ENCODE data around the gene HIF3A. TPM values are rescaled to one million over a fixed set of nuclear protein-coding genes. Genes with fewer than 3 reads are reported as not detected.
A peak's percentile ranks its signal among the peaks of the same experiment; 100 is the strongest.
"Not testable (repeated sequence)": the region's sequence is repeated elsewhere in the genome, so short reads cannot be mapped to it uniquely, and the experiment has no call there.

HIF3A gene
- total RNA-seq, 1 donor from 2014 or later: 155 TPM

DNA sequence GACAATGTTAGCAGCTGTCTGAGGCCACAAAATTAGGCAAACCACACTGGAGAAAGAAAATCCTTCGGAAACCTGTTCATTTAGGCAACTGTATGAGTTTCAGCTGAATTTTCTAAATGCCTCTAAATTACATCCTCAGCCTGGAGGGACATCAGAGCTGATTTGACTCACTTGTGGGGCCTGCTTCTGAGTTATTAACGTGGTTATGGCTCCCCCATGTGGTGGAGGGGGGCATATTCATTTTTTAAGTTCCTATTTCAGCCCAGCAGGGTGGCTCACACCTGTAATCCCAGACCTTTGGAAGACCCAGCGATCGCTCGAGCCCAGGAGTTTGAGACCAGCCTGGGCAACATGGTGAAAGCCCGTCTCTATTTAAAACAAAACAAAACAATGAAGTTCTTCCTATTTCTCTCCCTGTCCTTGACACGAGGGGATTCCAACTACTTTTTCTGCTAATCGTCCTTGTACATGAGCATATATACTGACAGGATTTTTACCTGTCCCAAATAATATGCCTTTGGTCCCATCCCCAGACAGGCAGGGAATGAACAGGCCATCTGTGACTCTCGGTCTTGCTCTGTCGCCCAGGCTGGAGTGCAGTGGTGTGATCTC, 31.5 kb upstream of the HIF3A start:
- no peak for DNase-seq (ENCODE audit: extremely low spot score in 2 of 2)
- intact Hi-C loops (cut with DNase I): loop anchor here (5.0 kb wide), 1 partner anchor 238 kb away; no protein-coding TSS in a partner anchor
- H3K9me3 ChIP-seq: no peaks in the 10 kb centered on the region
- TF ChIP-seq, protein P1, sequence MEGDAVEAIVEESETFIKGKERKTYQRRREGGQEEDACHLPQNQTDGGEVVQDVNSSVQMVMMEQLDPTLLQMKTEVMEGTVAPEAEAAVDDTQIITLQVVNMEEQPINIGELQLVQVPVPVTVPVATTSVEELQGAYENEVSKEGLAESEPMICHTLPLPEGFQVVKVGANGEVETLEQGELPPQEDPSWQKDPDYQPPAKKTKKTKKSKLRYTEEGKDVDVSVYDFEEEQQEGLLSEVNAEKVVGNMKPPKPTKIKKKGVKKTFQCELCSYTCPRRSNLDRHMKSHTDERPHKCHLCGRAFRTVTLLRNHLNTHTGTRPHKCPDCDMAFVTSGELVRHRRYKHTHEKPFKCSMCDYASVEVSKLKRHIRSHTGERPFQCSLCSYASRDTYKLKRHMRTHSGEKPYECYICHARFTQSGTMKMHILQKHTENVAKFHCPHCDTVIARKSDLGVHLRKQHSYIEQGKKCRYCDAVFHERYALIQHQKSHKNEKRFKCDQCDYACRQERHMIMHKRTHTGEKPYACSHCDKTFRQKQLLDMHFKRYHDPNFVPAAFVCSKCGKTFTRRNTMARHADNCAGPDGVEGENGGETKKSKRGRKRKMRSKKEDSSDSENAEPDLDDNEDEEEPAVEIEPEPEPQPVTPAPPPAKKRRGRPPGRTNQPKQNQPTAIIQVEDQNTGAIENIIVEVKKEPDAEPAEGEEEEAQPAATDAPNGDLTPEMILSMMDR (IDR thresholded peaks at IDR 0.05): peak; percentile 75 to 93 (median 87)
- TF ChIP-seq POLR2A (IDR thresholded peaks at IDR 0.05): no peak
- no peaks in the 10 kb centered on the region for H3K27me3 ChIP-seq
- no peaks in the 10 kb centered on the region for H3K36me3 ChIP-seq
- no peak overlapping the region for H3K27ac ChIP-seq
- H3K4me3 ChIP-seq: no peak overlapping the region
- no peaks in the 10 kb centered on the region for H3K4me1 ChIP-seq

DNA sequence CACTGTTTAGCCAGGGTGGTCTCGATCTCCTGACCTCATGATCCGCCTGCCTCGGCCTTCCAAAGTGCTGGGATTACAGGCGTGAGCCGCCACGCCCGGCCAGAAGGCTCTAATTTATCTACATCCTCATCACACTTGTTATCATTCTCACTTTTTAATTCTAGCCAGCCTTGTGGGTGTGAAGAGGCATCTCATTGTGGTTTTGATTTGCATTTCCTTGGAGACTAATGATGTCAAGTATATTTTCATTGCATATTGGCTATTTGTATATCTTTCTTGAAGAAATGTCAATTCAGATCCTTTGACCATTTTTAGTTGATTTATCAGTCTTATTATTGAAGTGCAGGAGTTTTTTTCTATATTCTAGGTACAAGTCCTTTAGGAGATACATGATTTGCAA, 27.7 kb upstream of the HIF3A start:
- Histone ChIP-seq H3K4me3 (no peak overlapping the region), H3K4me1 (no peaks in the 10 kb centered on the region), H3K36me3 (no peaks in the 10 kb centered on the region), H3K9me3 (no peaks in the 10 kb centered on the region), H3K27ac (no peak overlapping the region), H3K27me3 (no peaks in the 10 kb centered on the region)
- intact Hi-C loops (cut with DNase I): loop anchor here (5.0 kb wide), 1 partner anchor 242 kb away; no protein-coding TSS in a partner anchor
- no peak for DNase-seq (ENCODE audit: extremely low spot score in 2 of 2)
- no peak for TF ChIP-seq POLR2AphosphoS5 (IDR thresholded peaks at IDR 0.05; ENCODE audit: insufficient read depth in 1 of 2, low read depth in 1 of 2)
- TF ChIP-seq, protein P1 (IDR thresholded peaks at IDR 0.05): no peak
- TF ChIP-seq POLR2A (IDR thresholded peaks at IDR 0.05): no peak

DNA sequence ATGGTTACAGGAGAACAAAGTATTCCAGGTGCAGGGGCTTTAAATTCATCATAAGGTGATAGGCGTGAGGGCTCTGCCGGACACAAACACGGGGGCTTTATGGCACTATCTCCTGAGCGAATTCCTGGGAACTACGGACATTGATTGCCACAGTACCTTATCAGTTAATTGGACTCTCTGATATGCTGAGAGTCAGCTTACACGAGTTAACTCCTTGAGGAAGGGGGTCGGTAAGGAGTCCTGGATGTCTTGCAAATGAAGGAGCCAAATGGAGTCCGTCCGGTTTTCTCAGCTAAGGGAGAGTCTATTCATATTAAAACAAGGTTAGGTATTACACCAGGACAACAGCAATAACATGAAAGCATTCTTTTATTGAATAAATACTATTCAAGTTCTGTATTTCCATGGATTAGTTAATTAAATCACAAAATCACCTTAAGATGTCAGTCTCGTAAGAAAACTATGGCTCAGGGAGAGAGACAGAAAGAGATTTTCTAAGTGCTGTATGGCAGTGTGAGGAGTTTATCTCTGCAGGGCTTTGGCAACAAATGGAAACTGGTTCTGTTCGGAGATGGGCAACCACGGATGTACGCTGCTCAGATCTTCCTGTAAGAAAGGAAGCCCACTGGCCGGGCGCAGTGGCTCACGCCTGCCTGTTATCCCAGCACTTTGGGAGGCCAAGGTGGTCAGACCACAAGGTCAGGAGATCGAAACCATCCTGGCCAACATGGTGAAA, 26.2 kb upstream of the HIF3A start:
- H3K27ac ChIP-seq: no peak overlapping the region
- intact Hi-C loops (cut with DNase I): no loop called here
- no peaks in the 10 kb centered on the region for H3K36me3 ChIP-seq
- no peak for DNase-seq (ENCODE audit: extremely low spot score in 2 of 2)
- no peak for TF ChIP-seq POLR2AphosphoS5 (IDR thresholded peaks at IDR 0.05; ENCODE audit: insufficient read depth in 1 of 2, low read depth in 1 of 2)
- no peak for TF ChIP-seq POLR2A (IDR thresholded peaks at IDR 0.05)
- TF ChIP-seq, protein P1 (IDR thresholded peaks at IDR 0.05): no peak
- no peaks in the 10 kb centered on the region for H3K4me1 ChIP-seq
- H3K9me3 ChIP-seq: no peaks in the 10 kb centered on the region
- H3K27me3 ChIP-seq: no peaks in the 10 kb centered on the region
- no peak overlapping the region for H3K4me3 ChIP-seq

DNA sequence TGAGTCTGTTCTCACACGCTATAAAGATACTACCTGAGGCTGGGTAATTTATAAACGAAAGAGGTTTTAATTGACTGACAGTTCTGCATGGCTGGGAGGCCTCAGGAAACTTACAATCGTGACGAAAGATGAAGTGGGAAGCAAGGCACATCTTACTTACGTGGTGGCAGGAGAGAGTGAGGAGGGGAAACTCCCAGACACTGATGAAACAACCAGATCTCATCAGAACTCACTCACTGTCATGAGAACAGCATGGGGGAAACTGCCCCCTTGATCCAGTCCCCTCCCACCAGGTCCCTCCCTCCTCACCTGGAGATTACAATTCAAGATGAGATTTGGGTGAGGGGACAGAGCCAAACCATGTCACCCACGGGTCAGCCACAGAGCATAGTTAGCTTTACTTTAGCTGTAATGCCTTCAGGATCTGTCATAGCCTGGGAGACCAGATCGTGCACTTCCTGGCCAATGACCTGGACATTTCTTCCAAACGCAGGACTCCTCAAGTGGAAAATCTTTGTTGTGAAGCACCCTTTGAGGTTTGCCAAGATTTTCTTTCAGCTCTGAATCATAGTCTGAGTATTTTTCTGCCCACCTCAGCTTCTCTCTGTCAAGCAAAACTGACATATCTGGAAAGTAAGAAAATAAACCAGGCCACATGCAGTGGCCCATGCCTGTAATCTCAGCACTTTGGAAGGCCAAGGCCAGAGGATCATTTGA, 25.2 kb upstream of the HIF3A start:
- no peak for TF ChIP-seq POLR2A (IDR thresholded peaks at IDR 0.05)
- TF ChIP-seq, protein P1 (IDR thresholded peaks at IDR 0.05): no peak
- TF ChIP-seq POLR2AphosphoS5 (IDR thresholded peaks at IDR 0.05; ENCODE audit: insufficient read depth in 1 of 2, low read depth in 1 of 2): no peak
- no peak overlapping the region for H3K4me3 ChIP-seq
- no peak for DNase-seq (ENCODE audit: extremely low spot score in 2 of 2)
- H3K27me3 ChIP-seq: no peaks in the 10 kb centered on the region
- H3K36me3 ChIP-seq: no peaks in the 10 kb centered on the region
- H3K9me3 ChIP-seq: no peaks in the 10 kb centered on the region
- no peaks in the 10 kb centered on the region for H3K4me1 ChIP-seq
- intact Hi-C loops (cut with DNase I): no loop called here
- no peak overlapping the region for H3K27ac ChIP-seq

DNA sequence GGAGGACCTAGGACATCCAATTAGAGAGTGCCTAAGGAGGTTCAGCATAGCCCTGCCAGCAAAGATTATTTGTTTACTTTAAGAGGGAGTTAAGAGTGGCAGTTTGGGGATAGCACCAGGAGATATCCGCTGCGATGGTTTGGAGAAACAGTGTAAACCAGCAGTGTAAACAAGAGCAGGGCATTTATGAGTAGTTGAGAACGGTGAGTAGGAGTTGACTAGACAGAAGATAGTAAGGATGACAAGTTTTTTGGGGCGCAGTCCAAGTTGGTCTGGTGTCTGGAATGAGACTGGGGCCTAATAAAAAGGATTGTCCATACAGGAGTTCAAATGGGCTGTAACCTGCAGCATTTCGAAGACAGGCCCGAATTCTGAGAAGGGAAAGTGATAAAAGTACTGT, 22.9 kb upstream of the HIF3A start:
- DNase-seq (ENCODE audit: extremely low spot score in 2 of 2); H3K27me3 ChIP-seq; H3K9me3 ChIP-seq; H3K4me3 ChIP-seq; H3K36me3 ChIP-seq; intact Hi-C loops (cut with DNase I); H3K4me1 ChIP-seq; H3K27ac ChIP-seq: not testable (repeated sequence)
